Kidney (tissue), 14 donors: Measurements from ENCODE around the gene MYO7A. TPM values are rescaled to one million over a fixed set of nuclear protein-coding genes. Genes with fewer than 3 reads are reported as not detected.

ENCODE experiments used
- DNase-seq, 5 donors: peaks; one replicate each; pipeline ENCODE4 v3.0.0-alpha.2; 2013 to 2020
- FAIRE-seq: peaks from 2 replicates; lab custom pipeline; 2012; peaks lifted over from hg19 to GRCh38; lab: Jason Lieb, UNC
- H3K27ac ChIP-seq, 2 donors: one replicate each; pipeline ENCODE4 v1.7.0; 2013; ENCODE audit warnings: low read depth in 2 of 2, low read length in 2 of 2, inconsistent platforms in 1 of 2
- H3K27me3 ChIP-seq: one replicate; pipeline ENCODE4 v1.7.1; 2013; ENCODE audit warnings: low read length, inconsistent platforms; ENCODE audit not compliant: control insufficient read depth, insufficient read depth
- H3K36me3 ChIP-seq, 3 donors: one replicate each; pipeline versions ENCODE4 v1.7.0 to v1.7.1; 2013; ENCODE audit warnings: low read length in 3 of 3, control low read depth in 1 of 3, inconsistent platforms in 1 of 3; ENCODE audit not compliant: insufficient read depth in 3 of 3, control insufficient read depth in 2 of 3
- H3K4me1 ChIP-seq, 3 donors: one replicate each; pipeline versions ENCODE4 v1.7.0 to v1.7.1; 2013; ENCODE audit warnings: low read length in 3 of 3, inconsistent platforms in 1 of 3, low read depth in 1 of 3; ENCODE audit not compliant: control insufficient read depth in 2 of 3, insufficient read depth in 2 of 3
- H3K4me3 ChIP-seq, 3 donors: one replicate each; pipeline versions ENCODE4 v1.7.0 to v1.8.1; 2013; ENCODE audit warnings: low read length in 3 of 3, control low read depth in 1 of 3, inconsistent platforms in 1 of 3
- H3K9ac ChIP-seq, 3 donors: one replicate each; pipeline versions ENCODE4 v1.7.0 to v1.7.1; 2013; ENCODE audit warnings: low read length in 3 of 3, control low read depth in 1 of 3, inconsistent platforms in 1 of 3
- H3K9me3 ChIP-seq, 3 donors: one replicate each; pipeline versions ENCODE4 v1.7.0 to v1.7.1; 2013; ENCODE audit warnings: low read length in 3 of 3, control low read depth in 1 of 3, inconsistent platforms in 1 of 3; ENCODE audit not compliant: control insufficient read depth in 2 of 3, insufficient read depth in 1 of 3
- intact Hi-C: fragments of 100-400 bp; cut with DNase I; formaldehyde crosslinking; loops from one replicate; pipeline ENCODE4 v1.11.1; 2022
- polyA plus RNA-seq: library from polyadenylated mRNA; stranded (reverse); fragments of 350-450 nt; fragmentation: Illumina TruSeq; extraction: RNeasy Lipid Tissue Mini Kit (QIAGEN cat#74804); gene quantifications from one replicate; pipeline ENCODE4 v1.2.3, GENCODE V29; 2014; ENCODE audit warnings: low read depth, low replicate concordance; ENCODE audit not compliant: insufficient read depth
- total RNA-seq: library from RNA; stranded (reverse); fragmentation: NEBNext Ultra II Directional; extraction: Animal tissue kit (Norgen Biotek cat#: 25700); gene quantifications from one replicate; pipeline ENCODE4 v1.2.1, GENCODE V29; 2021
- TF ChIP-seq, protein P1 (sequence below): IDR thresholded peaks from 3 replicates; pipeline ENCODE4 v1.5.1; 2012; ENCODE audit warnings: mild to moderate bottlenecking, moderate library complexity, borderline replicate concordance; ENCODE audit not compliant: insufficient read depth; ENCODE audit errors: extremely low read depth
- donor health status: control.
- donor health status: control.
- donor health status: control.
- donor health status: control.
- donor health status: control.
- donor health status: DM: yes; HTN: yes; CAD: no.
- donor health status: Normal renal cell carcinoma (clear cell type).

The MYO7A gene
- total and polyA plus RNA-seq, 2 donors from 2014 or later: 6.1 to 10.7 TPM

DNA sequence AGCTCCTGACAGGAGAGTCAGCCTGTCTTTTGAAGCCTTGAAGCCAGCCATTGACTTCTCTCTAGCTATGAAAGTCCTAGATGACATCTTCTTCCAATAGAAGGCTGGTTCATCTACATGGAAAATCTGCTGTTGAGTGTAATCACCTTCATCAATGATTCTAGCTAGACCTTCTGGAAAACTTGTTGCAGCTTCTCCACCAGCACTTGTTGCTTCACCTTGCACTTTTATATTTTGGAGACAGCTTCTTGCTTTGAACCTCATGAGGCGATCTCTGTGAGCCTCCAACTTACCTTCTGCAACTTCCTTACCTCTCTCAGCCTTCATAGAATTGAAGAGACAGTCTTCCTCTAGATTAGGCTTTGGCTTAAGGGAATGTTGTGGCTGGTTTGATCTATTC, 58.3 kb downstream of the MYO7A start:
- Histone ChIP-seq H3K4me1 (peaks cover 0 to 4% (median 0%) of the 10 kb centered on the region in 3 donors), H3K9ac (no peak overlapping the region), H3K27ac (no peak overlapping the region), H3K4me3 (no peak overlapping the region), H3K9me3 (no peaks in the 10 kb centered on the region), H3K27me3 (no peaks in the 10 kb centered on the region), H3K36me3 (no peaks in the 10 kb centered on the region)
- TF ChIP-seq, protein P1, sequence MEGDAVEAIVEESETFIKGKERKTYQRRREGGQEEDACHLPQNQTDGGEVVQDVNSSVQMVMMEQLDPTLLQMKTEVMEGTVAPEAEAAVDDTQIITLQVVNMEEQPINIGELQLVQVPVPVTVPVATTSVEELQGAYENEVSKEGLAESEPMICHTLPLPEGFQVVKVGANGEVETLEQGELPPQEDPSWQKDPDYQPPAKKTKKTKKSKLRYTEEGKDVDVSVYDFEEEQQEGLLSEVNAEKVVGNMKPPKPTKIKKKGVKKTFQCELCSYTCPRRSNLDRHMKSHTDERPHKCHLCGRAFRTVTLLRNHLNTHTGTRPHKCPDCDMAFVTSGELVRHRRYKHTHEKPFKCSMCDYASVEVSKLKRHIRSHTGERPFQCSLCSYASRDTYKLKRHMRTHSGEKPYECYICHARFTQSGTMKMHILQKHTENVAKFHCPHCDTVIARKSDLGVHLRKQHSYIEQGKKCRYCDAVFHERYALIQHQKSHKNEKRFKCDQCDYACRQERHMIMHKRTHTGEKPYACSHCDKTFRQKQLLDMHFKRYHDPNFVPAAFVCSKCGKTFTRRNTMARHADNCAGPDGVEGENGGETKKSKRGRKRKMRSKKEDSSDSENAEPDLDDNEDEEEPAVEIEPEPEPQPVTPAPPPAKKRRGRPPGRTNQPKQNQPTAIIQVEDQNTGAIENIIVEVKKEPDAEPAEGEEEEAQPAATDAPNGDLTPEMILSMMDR: no peak
- FAIRE-seq (no peak), DNase-seq (no peak)
- intact Hi-C loops: no loop called here

DNA sequence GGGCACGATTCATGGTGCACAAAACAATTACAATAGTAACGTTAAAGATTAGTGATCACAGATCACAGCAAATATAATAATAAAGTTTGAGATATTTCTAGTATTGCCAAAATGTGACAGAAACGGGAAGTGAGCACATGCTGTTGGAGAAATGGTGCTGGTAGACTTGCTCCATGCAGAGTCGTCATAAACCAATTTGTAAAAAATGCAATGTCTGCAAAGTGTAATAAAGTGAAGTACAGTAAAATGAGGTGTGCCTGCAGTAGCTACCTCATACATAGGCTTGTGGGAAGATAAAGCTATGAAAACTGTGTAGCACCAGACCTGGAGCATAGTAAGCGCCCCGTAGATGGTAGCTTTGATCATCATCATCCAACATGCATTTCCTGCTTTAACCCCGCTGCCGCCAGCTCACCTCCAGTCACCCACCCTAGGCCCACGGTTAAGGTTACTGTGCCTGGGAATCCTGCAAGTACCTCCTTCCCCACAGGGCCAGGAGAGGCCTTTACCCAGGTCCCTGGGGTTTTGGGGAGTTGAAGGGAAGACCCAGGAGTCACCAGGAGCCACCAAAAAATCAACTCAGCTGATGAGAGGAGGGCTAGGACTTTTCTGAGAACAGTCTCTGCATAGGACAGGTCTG, 59.2 kb downstream of the MYO7A start:
- Histone ChIP-seq H3K27me3 (no peaks in the 10 kb centered on the region), H3K36me3 (no peaks in the 10 kb centered on the region), H3K4me1 (peaks cover 0 to 7% (median 0%) of the 10 kb centered on the region in 3 donors), H3K27ac (peak overlapping the region in 1 of 2 donors; percentile 0), H3K4me3 (no peak overlapping the region), H3K9me3 (no peaks in the 10 kb centered on the region), H3K9ac (no peak overlapping the region)
- TF ChIP-seq, protein P1: no peak
- FAIRE-seq (no peak), DNase-seq (no peak)
- intact Hi-C loops: no loop called here

DNA sequence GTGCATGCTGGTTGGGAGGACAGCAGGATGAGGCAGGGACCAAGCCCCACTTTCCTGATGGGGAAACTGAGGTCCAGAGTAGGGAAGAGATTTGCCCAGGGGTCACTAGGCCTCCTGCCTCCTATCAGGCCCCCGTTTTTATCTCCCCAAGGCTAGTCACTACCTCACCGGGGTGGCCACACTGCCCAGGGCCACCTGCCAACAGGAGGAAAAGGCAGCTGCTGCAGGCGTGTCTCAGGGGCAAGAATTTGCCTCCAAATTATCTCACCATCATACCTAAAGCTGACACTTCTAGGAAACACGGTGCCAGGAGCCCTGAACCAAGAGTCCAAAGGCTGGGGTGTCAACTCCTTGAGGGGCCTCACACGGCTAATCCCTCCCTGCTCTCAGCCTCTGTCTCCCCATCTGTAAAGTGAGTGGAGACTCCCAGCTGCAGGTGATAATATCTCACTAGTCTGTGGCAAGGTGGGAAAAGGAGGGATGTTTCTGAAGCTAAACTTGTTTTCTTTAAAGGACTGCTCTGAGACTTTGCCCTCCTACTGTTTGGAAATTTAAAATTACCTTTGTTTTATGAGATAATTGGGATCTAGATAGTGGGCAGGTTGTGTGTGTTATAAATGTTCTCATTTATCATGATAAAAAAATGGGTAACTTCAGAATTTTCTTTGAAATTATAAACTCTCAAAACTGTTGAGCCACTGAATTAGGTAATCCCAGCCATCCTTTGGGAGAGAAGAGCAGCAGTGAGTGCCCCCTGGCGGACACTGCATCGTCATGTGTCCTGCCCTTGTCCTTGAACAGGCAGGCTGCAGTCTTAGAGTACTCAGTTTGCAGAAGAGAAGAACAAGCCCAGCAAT, 60.0 kb downstream of the MYO7A start:
- Histone ChIP-seq H3K36me3 (peaks cover 0 to 3% (median 0%) of the 10 kb centered on the region in 3 donors), H3K4me1 (peaks cover 0 to 7% (median 0%) of the 10 kb centered on the region in 3 donors), H3K27ac (peak overlapping the region in 1 of 2 donors; percentile 0), H3K27me3 (no peaks in the 10 kb centered on the region), H3K9me3 (peaks cover 0 to 1% (median 0%) of the 10 kb centered on the region in 3 donors), H3K4me3 (no peak overlapping the region), H3K9ac (no peak overlapping the region)
- TF ChIP-seq, protein P1: peak; percentile 95
- intact Hi-C loops: no loop called here
- peak; percentile 78 to 92 (median 86) for DNase-seq
- peak; percentile 32 for FAIRE-seq
